A549 (cell line): ENCODE data around the gene ATG2A.

Source experiments
- FOSL2 ChIP-seq, 2 experiments: fragments of 450-650 bp in 1 of 2; fragments of >200 bp in 1 of 2; sonication (Bioruptor Twin) in 1 of 2; formaldehyde crosslinking; IDR thresholded peaks; 2 replicates each; pipeline versions ENCODE4 v1.5.0 to v1.6.1; 2016 to 2020; ENCODE audit warnings: mild to moderate bottlenecking in 1 of 2, moderate library complexity in 1 of 2
- JUNB ChIP-seq: fragments of >200 bp; sonication (Bioruptor Twin); formaldehyde crosslinking; IDR thresholded peaks from 2 replicates; pipeline ENCODE4 v1.6.1; 2016
- KDM1A ChIP-seq: fragments of 200-600 bp; sonication (generic); IDR thresholded peaks from 2 replicates; pipeline ENCODE4 v1.6.1; 2016; ENCODE audit warnings: low read depth, mild to moderate bottlenecking
- MAFK ChIP-seq: fragments of 450-650 bp; IDR thresholded peaks from 2 replicates; pipeline ENCODE4 v1.6.1; 2014; ENCODE audit not compliant: partially characterized antibody
- MAZ ChIP-seq: fragments of 150-350 bp; IDR thresholded peaks from 2 replicates; pipeline ENCODE4 v1.6.1; 2014; ENCODE audit warnings: antibody characterized with exemption, low read depth, low read length, borderline replicate concordance
- NPAS2 ChIP-seq: fragments of 250-450 bp; sonication (Bioruptor Pico); IDR thresholded peaks from 2 replicates; pipeline ENCODE4 v1.8.0; 2022; ENCODE audit warnings: mild to moderate bottlenecking, moderate library complexity, borderline replicate concordance
- POLR2A ChIP-seq: IDR thresholded peaks from 2 replicates; pipeline ENCODE4 v1.6.1; 2012; ENCODE audit warnings: mild to moderate bottlenecking, low read length
- SMC3 ChIP-seq: fragments of >200 bp; sonication (Bioruptor Twin); formaldehyde crosslinking; IDR thresholded peaks from 3 replicates; pipeline ENCODE4 v1.6.1; 2018; ENCODE audit warnings: inconsistent platforms
- SREBF2 ChIP-seq: fragments of 450-650 bp; IDR thresholded peaks from 2 replicates; pipeline ENCODE4 v1.6.1; 2014; ENCODE audit warnings: mild to moderate bottlenecking, moderate library complexity
- TF ChIP-seq, protein P1 (sequence below): fragments of >200 bp; sonication (Bioruptor Twin); formaldehyde crosslinking; IDR thresholded peaks from 3 replicates; pipeline ENCODE4 v1.5.1; 2016
- TF ChIP-seq, protein P2 (sequence below): fragments of 200-600 bp; sonication (generic); IDR thresholded peaks from 2 replicates; pipeline ENCODE4 v1.6.1; 2016; ENCODE audit warnings: antibody characterized with exemption, mild to moderate bottlenecking, moderate library complexity
- TF ChIP-seq, protein P3 (sequence below): IDR thresholded peaks from 2 replicates; pipeline ENCODE4 v1.6.1; 2012

DNA sequence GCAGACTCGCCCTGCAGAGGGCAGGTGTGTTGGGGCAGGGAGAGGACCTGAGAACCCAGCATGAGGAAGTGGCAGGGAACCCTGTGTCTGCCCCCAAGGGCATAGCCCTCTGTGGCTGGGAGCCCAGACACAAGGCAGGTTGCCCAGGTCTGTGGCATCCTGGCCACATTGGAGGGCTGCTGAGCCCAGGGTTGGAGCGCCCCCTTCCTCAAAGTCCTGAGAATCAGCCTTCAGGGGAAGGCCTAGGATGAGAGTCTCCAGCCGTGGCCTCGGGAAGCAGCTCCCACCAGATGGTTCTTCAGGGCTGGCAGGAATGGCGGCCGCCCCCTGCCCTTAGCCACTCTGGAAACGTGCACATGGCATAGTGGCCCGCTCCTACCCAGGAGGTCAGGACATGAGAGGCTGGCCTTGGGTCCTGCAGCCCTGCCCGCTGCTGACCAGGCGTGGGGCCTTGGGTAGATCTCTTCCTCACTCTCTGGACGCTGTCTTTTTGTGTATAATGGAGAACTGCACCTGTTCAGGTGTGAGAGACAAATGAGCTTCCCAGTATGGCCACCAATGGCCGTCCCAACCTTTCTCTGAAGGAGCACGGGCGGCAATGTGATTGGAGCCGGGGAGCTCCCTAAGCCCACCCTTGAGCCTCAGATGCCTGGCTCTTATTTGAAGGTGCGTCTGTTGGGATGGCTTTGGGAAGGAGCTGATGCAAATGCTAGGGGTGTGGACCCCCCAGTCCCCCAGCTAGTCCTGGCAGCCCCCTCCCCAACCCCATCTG, 68.0 kb downstream of the ATG2A start:
- TF ChIP-seq, protein P1, sequence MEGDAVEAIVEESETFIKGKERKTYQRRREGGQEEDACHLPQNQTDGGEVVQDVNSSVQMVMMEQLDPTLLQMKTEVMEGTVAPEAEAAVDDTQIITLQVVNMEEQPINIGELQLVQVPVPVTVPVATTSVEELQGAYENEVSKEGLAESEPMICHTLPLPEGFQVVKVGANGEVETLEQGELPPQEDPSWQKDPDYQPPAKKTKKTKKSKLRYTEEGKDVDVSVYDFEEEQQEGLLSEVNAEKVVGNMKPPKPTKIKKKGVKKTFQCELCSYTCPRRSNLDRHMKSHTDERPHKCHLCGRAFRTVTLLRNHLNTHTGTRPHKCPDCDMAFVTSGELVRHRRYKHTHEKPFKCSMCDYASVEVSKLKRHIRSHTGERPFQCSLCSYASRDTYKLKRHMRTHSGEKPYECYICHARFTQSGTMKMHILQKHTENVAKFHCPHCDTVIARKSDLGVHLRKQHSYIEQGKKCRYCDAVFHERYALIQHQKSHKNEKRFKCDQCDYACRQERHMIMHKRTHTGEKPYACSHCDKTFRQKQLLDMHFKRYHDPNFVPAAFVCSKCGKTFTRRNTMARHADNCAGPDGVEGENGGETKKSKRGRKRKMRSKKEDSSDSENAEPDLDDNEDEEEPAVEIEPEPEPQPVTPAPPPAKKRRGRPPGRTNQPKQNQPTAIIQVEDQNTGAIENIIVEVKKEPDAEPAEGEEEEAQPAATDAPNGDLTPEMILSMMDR: peak; percentile 24; the same call in 2 of the 3 replicates
- TF ChIP-seq, protein P2, sequence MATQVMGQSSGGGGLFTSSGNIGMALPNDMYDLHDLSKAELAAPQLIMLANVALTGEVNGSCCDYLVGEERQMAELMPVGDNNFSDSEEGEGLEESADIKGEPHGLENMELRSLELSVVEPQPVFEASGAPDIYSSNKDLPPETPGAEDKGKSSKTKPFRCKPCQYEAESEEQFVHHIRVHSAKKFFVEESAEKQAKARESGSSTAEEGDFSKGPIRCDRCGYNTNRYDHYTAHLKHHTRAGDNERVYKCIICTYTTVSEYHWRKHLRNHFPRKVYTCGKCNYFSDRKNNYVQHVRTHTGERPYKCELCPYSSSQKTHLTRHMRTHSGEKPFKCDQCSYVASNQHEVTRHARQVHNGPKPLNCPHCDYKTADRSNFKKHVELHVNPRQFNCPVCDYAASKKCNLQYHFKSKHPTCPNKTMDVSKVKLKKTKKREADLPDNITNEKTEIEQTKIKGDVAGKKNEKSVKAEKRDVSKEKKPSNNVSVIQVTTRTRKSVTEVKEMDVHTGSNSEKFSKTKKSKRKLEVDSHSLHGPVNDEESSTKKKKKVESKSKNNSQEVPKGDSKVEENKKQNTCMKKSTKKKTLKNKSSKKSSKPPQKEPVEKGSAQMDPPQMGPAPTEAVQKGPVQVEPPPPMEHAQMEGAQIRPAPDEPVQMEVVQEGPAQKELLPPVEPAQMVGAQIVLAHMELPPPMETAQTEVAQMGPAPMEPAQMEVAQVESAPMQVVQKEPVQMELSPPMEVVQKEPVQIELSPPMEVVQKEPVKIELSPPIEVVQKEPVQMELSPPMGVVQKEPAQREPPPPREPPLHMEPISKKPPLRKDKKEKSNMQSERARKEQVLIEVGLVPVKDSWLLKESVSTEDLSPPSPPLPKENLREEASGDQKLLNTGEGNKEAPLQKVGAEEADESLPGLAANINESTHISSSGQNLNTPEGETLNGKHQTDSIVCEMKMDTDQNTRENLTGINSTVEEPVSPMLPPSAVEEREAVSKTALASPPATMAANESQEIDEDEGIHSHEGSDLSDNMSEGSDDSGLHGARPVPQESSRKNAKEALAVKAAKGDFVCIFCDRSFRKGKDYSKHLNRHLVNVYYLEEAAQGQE: no peak
- TF ChIP-seq, protein P3, sequence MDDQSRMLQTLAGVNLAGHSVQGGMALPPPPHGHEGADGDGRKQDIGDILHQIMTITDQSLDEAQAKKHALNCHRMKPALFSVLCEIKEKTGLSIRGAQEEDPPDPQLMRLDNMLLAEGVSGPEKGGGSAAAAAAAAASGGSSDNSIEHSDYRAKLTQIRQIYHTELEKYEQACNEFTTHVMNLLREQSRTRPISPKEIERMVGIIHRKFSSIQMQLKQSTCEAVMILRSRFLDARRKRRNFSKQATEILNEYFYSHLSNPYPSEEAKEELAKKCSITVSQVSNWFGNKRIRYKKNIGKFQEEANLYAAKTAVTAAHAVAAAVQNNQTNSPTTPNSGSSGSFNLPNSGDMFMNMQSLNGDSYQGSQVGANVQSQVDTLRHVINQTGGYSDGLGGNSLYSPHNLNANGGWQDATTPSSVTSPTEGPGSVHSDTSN: no peak
- TF ChIP-seq MAZ: no peak
- no peak for TF ChIP-seq FOSL2 (IDR thresholded peaks at IDR 0.05)
- TF ChIP-seq FOSL2 (CRISPR knock-in tag; IDR thresholded peaks at IDR 0.05): no peak
- TF ChIP-seq POLR2A: no peak
- no peak for TF ChIP-seq JUNB
- TF ChIP-seq KDM1A: no peak
- TF ChIP-seq SMC3: no peak
- TF ChIP-seq MAFK: no peak
- no peak for TF ChIP-seq NPAS2 (CRISPR knock-in tag)
- no peak for TF ChIP-seq SREBF2
